Vagina (tissue), 2 donors: ENCODE results near the gene RPL36AL. TPM values are rescaled to one million over a fixed set of nuclear protein-coding genes. Genes with fewer than 3 reads are reported as not detected.
A peak's percentile ranks its signal among the peaks of the same experiment; 100 is the strongest.
"Not testable (repeated sequence)": the region's sequence is repeated elsewhere in the genome, so short reads cannot be mapped to it uniquely, and the experiment has no call there.

Experiments used
- DNase-seq, 2 donors: peaks; one replicate each; pipeline ENCODE4 v3.0.0-alpha.2; 2017; ENCODE audit errors: extremely low spot score in 2 of 2
- H3K27ac ChIP-seq: fragments of 200-600 bp; sonication (generic); one replicate; pipeline ENCODE4 v1.5.1; 2019
- H3K27me3 ChIP-seq: fragments of 200-600 bp; sonication (generic); one replicate; pipeline ENCODE4 v1.5.1; 2019
- H3K36me3 ChIP-seq, 2 donors: fragments of 200-600 bp; sonication (generic); one replicate each; pipeline ENCODE4 v1.5.1; 2017 to 2019
- H3K4me1 ChIP-seq: fragments of 200-600 bp; sonication (generic); one replicate; pipeline ENCODE4 v1.5.1; 2019
- H3K4me3 ChIP-seq, 2 donors: fragments of 200-600 bp; sonication (generic); 1 replicate in 1 of 2; 2 replicates in 1 of 2; pipeline ENCODE4 v1.5.1; 2016 to 2019
- H3K9me3 ChIP-seq: fragments of 200-600 bp; sonication (generic); one replicate; pipeline ENCODE4 v1.5.1; 2019
- CTCF ChIP-seq, 3 experiments: fragments of 450-650 bp in 2 of 3; fragments of 200-600 bp in 1 of 3; sonication (generic) in 1 of 3; IDR thresholded peaks; one replicate each; pipeline ENCODE4 v1.5.1; 2017 to 2019; ENCODE audit warnings: antibody characterized with exemption in 3 of 3, mild to moderate bottlenecking in 2 of 3, moderate library complexity in 2 of 3
- POLR2A ChIP-seq, 2 donors: fragments of 450-650 bp; IDR thresholded peaks; one replicate each; pipeline ENCODE4 v1.6.1; 2017; ENCODE audit warnings: antibody characterized with exemption in 2 of 2, mild to moderate bottlenecking in 2 of 2, moderate library complexity in 2 of 2
- POLR2AphosphoS5 ChIP-seq, 2 donors: sonication (generic); formaldehyde crosslinking; IDR thresholded peaks; one replicate each; pipeline ENCODE4 v1.9.0; 2017; ENCODE audit warnings: antibody characterized with exemption in 2 of 2, mild to moderate bottlenecking in 2 of 2, low read depth in 1 of 2; ENCODE audit not compliant: insufficient read depth in 1 of 2
- intact Hi-C: fragments of 100-400 bp; cut with DNase I; formaldehyde crosslinking; loops from one replicate; pipeline ENCODE4 v1.15.1; 2023
- total RNA-seq: library from RNA; depleted of rRNA; stranded (reverse); fragments of >200 nt; gene quantifications from one replicate; pipeline ENCODE4 v1.2.3, GENCODE V29; 2016

The RPL36AL gene
- 208 TPM for total RNA-seq

DNA sequence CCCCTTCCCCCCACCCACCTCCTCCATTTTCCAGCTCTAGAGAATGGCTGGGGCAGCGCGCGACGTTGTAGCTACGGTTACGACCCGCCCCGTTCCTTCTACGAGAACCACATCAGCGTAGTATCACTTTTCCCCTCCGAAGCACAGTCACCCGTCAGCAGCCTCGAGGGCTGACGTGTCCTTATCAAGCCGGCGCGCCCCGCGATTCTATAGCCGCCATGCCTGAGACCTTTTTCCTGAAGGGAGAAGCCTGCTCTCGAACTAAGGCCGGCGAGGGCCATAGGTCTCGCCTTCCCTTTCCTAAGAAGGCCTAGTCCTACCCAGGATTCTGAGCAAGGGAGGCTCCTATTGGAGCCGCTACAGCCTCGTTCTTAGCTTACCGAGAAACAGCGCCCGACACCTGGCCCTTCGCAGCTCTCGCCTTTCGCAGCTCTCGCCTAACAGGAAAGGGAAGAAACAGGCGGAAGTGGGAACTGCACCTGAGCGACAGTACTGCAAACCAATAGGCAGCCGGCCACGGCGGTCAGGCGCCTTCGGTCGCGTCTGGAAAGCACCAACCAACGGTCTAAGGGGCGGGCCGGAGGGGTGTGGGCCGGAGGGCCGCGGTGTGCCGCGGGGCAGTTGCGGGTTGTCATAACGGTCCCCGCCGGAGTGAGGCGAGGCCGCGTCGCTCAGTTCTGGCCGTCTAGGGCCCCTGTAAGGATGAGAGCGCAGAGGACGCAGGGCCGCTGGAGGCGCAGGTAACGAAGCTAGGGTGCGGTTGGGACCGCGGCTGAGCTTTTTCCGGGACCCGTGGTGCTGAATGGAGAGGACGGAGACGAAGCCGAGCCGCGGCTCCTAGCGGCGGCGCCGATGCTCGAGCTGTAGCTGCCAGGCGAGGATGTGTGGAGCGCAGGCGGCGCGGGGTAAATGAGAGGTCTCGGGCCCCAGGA lies at the start of gene RPL36AL, which contains the start of gene MGAT2:
Gene RPL36AL, minus strand, starts transcription at position 445 of the 932 bp plus-strand sequence. CDS start 1,522 bp downstream, outside the sequence.
Gene MGAT2, plus strand, starts transcription at position 618 of the 932 bp plus-strand sequence. CDS start 470 bp downstream, outside the sequence.
- TF ChIP-seq POLR2A (IDR thresholded peaks at IDR 0.05): peak; percentile 48 to 85
- TF ChIP-seq CTCF (IDR thresholded peaks at IDR 0.05): peak in 1 of 3 experiments; percentile 34
- TF ChIP-seq POLR2AphosphoS5 (IDR thresholded peaks at IDR 0.05; ENCODE audit: insufficient read depth in 1 of 2, low read depth in 1 of 2): peak; percentile 91 to 100
- peak in 1 of 2 donors; percentile 99 for DNase-seq
- Histone ChIP-seq H3K27me3 (no peaks in the 10 kb centered on the region), H3K4me3 (peak within 1 kb of the TSS; percentile 64 to 97), H3K9me3 (no peaks in the 10 kb centered on the region), H3K27ac (peak within 1 kb of the TSS; percentile 94), H3K4me1 (peaks cover 47% of the 10 kb centered on the region), H3K36me3 (peaks cover 0 to 20% of the 10 kb centered on the region in 2 donors)
- intact Hi-C loops: no loop called here

DNA sequence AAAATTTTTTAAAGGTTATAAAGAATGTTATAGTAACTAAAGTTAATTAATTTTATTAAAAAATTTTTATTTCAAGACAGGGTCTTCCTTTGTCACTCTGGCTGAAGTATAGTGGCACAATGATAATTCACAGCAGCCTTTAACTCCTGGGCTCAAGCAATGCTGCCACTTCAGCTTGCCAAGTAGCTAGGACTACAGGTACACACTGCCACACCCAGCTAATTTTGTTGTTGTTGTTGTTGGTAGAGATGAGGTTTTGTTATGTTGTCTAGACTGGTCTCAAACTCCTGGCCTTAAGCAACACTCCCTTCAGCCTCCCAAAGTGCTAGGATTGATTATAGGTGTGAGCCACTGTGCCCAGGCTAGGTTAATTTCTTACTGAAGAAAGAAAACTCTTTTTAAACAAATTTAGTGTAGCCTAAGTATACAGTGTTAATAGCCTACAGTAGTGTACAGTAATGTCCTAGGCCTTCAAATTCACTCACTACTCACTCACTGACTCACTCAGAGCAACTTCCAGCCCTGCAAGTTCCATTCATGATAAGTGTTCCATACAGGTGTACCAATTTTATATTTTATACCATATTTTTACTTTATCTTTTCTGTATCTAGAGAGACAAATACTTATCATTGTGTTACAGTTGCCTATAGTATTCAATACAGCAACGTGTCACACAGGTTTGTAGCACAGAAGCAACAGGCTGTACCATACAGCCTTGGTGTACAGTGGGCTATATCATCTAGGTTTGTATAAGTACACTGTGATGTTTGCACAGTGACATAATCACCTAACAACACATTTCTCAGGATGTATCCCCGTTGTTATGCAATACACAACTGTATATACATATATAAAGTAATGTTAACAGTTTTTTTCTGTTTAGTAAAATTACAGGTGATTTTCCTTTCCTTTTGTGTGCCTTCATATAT lies 39.4 kb upstream of the RPL36AL start:
- Histone ChIP-seq H3K4me1 (no peaks in the 10 kb centered on the region), H3K9me3 (no peaks in the 10 kb centered on the region), H3K27me3 (no peaks in the 10 kb centered on the region), H3K27ac (no peak overlapping the region), H3K4me3 (no peak overlapping the region), H3K36me3 (no peaks in the 10 kb centered on the region)
- no peak for DNase-seq
- intact Hi-C loops: no loop called here
- no peak for TF ChIP-seq POLR2A (IDR thresholded peaks at IDR 0.05)
- no peak for TF ChIP-seq POLR2AphosphoS5 (IDR thresholded peaks at IDR 0.05; ENCODE audit: insufficient read depth in 1 of 2, low read depth in 1 of 2)
- no peak for TF ChIP-seq CTCF (IDR thresholded peaks at IDR 0.05)

DNA sequence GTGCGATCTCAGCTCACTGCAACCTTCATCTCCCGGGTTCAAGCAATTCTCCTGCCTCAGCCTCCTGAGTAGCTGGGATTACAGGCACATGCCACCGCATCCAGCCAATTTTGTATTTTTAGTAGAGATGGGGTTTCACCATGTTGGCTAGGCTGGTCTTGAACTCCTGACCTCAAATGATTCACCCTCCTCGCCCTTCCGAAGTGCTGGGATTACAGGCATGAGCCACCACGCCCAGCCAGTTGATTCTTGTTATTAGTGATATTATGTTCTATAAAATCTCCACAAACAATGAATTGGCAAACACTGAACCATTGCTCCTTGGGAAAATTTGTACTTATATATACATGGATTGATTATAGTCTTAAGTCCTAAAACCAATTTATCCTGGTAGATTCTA lies 37.1 kb upstream of the RPL36AL start:
- H3K27me3 ChIP-seq, H3K4me1 ChIP-seq, intact Hi-C loops, H3K36me3 ChIP-seq, DNase-seq, H3K4me3 ChIP-seq, H3K27ac ChIP-seq, H3K9me3 ChIP-seq: not testable (repeated sequence)

GRCh38 chr14:49654511-49654910 lies 34.1 kb upstream of the RPL36AL start:
- no peaks in the 10 kb centered on the region for H3K4me1 ChIP-seq
- H3K27me3 ChIP-seq: no peaks in the 10 kb centered on the region
- no peak overlapping the region for H3K27ac ChIP-seq
- H3K36me3 ChIP-seq: no peaks in the 10 kb centered on the region
- intact Hi-C loops: no loop called here
- no peak for DNase-seq
- H3K9me3 ChIP-seq: no peaks in the 10 kb centered on the region
- H3K4me3 ChIP-seq: no peak overlapping the region
- TF ChIP-seq POLR2AphosphoS5 (IDR thresholded peaks at IDR 0.05; ENCODE audit: insufficient read depth in 1 of 2, low read depth in 1 of 2) (no peak), CTCF (IDR thresholded peaks at IDR 0.05) (no peak), POLR2A (IDR thresholded peaks at IDR 0.05) (no peak)

DNA sequence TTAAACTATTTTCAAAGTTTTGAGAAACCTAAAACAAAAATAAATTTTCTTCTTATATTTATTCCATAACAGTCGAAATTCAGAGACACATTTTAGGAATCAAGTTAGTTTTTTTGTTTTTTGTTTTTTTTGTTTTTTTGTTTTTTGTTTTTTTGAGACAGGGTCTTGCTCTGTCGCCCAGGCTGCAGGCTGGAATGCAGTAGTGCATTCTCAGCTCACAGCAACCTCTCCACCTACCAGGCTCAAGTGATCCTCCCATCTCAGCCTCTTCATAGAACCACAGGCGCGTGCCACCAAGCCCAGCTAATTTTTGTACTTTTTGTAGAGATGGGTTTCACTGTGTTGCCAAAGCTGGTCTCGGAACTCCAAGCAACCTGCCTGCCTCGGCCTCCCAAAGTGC lies 33.1 kb upstream of the RPL36AL start:
- intact Hi-C loops: no loop called here
- TF ChIP-seq POLR2A (IDR thresholded peaks at IDR 0.05) (no peak), POLR2AphosphoS5 (IDR thresholded peaks at IDR 0.05; ENCODE audit: insufficient read depth in 1 of 2, low read depth in 1 of 2) (no peak), CTCF (IDR thresholded peaks at IDR 0.05) (no peak)

More for the DNA sequence above, 33.1 kb upstream of the RPL36AL start:
- H3K27ac ChIP-seq: no peak overlapping the region
- H3K4me3 ChIP-seq: no peak overlapping the region
- H3K27me3 ChIP-seq: no peaks in the 10 kb centered on the region
- no peak for DNase-seq
- no peaks in the 10 kb centered on the region for H3K36me3 ChIP-seq
- no peaks in the 10 kb centered on the region for H3K4me1 ChIP-seq
- no peaks in the 10 kb centered on the region for H3K9me3 ChIP-seq
